Endodermal cell (in vitro differentiated cells): ENCODE data around the gene DHRS1. TPM values are rescaled to one million over a fixed set of nuclear protein-coding genes. Genes with fewer than 3 reads are reported as not detected.
"Not testable (repeated sequence)": the region's sequence is repeated elsewhere in the genome, so short reads cannot be mapped to it uniquely, and the experiment has no call there.

Experiments
- DNase-seq: peaks from one replicate; pipeline ENCODE4 v3.0.0-alpha.2; 2017
- H3K27ac ChIP-seq: 2 replicates; pipeline ENCODE4 v1.5.1; 2013; ENCODE audit warnings: mild to moderate bottlenecking, low read depth, low read length, moderate library complexity
- H3K27me3 ChIP-seq: 2 replicates; pipeline ENCODE4 v1.6.1; 2013; ENCODE audit warnings: mild to moderate bottlenecking, low read length, moderate library complexity; ENCODE audit not compliant: insufficient read depth, control insufficient read depth, poor library complexity, severe bottlenecking
- H3K36me3 ChIP-seq: 2 replicates; pipeline ENCODE4 v1.7.0; 2013; ENCODE audit warnings: mild to moderate bottlenecking, low read length, moderate library complexity; ENCODE audit not compliant: control insufficient read depth, insufficient read depth
- H3K4me1 ChIP-seq: one replicate; pipeline ENCODE4 v1.7.0; 2013; ENCODE audit warnings: low read length; ENCODE audit not compliant: control insufficient read depth, insufficient read depth
- H3K4me3 ChIP-seq: 2 replicates; pipeline ENCODE4 v1.5.1; 2013; ENCODE audit warnings: mild to moderate bottlenecking, low read length, moderate library complexity
- H3K9ac ChIP-seq: 2 replicates; pipeline ENCODE4 v1.6.1; 2013; ENCODE audit warnings: mild to moderate bottlenecking, low read length, moderate library complexity; ENCODE audit not compliant: poor library complexity, severe bottlenecking; ENCODE audit errors: extremely low read depth
- H3K9me3 ChIP-seq: 2 replicates; pipeline ENCODE4 v1.6.1; 2013; ENCODE audit warnings: mild to moderate bottlenecking, low read length, moderate library complexity; ENCODE audit not compliant: control insufficient read depth
- H3K27ac Mint-ChIP-seq: 2 replicates; pipeline ENCODE4 v1.8.0; 2020; ENCODE audit warnings: mixed read lengths
- H3K27me3 Mint-ChIP-seq: 2 replicates; pipeline ENCODE4 v1.8.0; 2021; ENCODE audit warnings: mild to moderate bottlenecking, mixed read lengths; ENCODE audit not compliant: insufficient read depth
- H3K36me3 Mint-ChIP-seq: 2 replicates; pipeline ENCODE4 v1.8.0; 2020; ENCODE audit warnings: low read depth, mixed read lengths
- H3K4me1 Mint-ChIP-seq: 2 replicates; pipeline ENCODE4 v1.8.0; 2020; ENCODE audit warnings: mixed read lengths
- H3K4me3 Mint-ChIP-seq: 2 replicates; pipeline ENCODE4 v1.8.0; 2020; ENCODE audit warnings: mild to moderate bottlenecking, moderate library complexity, mixed read lengths
- H3K9me3 Mint-ChIP-seq: 2 replicates; pipeline ENCODE4 v1.8.0; 2020; ENCODE audit warnings: mild to moderate bottlenecking, mixed read lengths
- WGBS, 2 experiments: methylation state at CpG; one replicate each; pipeline versions ENCODE4 v1.1.5 to v1.1.7; 2013; ENCODE audit warnings: missing lambda C conversion rate in 2 of 2, mixed read lengths in 1 of 2; ENCODE audit not compliant: insufficient coverage in 1 of 2, insufficient read length in 1 of 2; 5-methylcytosine and 5-hydroxymethylcytosine counted together
- total RNA-seq, 2 donors: library from RNA; stranded (reverse); fragmentation: NEBNext Ultra II Directional in 1 of 2; extraction: Animal tissue kit (Norgen Biotek cat#: 25700) in 1 of 2; gene quantifications; 2 replicates in 1 of 2; 3 replicates in 1 of 2; pipeline ENCODE4 v1.2.1, GENCODE V29; 2021
- TF ChIP-seq, protein P1 (sequence below): fragments of 200-600 bp; sonication (generic); conservative IDR thresholded peaks from 2 replicates; pipeline ENCODE4 v1.5.0; 2021; ENCODE audit warnings: antibody characterized with exemption, mild to moderate bottlenecking

Gene DHRS1
- total RNA-seq, 2 donors from 2014 or later = 21.2 to 22.5 TPM

DNA sequence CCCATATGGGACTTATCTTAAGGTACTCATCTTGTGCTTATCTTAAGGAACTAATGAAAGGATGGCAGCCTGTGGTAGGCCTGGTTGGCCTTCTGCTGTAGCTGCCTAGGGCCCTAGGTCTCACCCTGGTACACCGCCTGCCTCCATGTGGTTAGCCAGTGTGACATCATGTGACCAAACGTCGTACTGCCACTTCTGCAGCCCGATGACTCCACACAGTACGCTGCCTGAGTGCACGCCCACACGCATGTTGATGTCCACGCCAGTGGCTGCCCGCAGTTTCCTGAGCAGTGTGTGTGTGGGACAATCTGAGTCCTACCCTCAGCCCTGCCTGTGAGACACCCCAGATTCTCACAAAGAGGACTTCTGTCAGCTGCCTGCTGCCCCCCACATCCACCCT is 30.2 kb upstream of the DHRS1 start:
- Histone ChIP-seq H3K9me3 (no peaks in the 10 kb centered on the region), H3K4me3 (no peak overlapping the region), H3K27me3 (peaks cover 58% of the 10 kb centered on the region), H3K4me1 (peaks cover 4% of the 10 kb centered on the region), H3K9ac (no peak overlapping the region), H3K27ac (no peak overlapping the region), H3K36me3 (no peaks in the 10 kb centered on the region)
- Mint-ChIP-seq H3K27me3 (peaks cover 86% of the 10 kb centered on the region), H3K4me1 (peaks cover 7% of the 10 kb centered on the region), H3K36me3 (no peaks in the 10 kb centered on the region), H3K27ac (no peak overlapping the region), H3K9me3 (no peaks in the 10 kb centered on the region), H3K4me3 (no peak overlapping the region)
- TF ChIP-seq, protein P1, sequence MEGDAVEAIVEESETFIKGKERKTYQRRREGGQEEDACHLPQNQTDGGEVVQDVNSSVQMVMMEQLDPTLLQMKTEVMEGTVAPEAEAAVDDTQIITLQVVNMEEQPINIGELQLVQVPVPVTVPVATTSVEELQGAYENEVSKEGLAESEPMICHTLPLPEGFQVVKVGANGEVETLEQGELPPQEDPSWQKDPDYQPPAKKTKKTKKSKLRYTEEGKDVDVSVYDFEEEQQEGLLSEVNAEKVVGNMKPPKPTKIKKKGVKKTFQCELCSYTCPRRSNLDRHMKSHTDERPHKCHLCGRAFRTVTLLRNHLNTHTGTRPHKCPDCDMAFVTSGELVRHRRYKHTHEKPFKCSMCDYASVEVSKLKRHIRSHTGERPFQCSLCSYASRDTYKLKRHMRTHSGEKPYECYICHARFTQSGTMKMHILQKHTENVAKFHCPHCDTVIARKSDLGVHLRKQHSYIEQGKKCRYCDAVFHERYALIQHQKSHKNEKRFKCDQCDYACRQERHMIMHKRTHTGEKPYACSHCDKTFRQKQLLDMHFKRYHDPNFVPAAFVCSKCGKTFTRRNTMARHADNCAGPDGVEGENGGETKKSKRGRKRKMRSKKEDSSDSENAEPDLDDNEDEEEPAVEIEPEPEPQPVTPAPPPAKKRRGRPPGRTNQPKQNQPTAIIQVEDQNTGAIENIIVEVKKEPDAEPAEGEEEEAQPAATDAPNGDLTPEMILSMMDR = no peak
- 89% methylated on average over 8 to 9 of the region's 9 CpGs for WGBS, 2 experiments
- no peak for DNase-seq

DNA sequence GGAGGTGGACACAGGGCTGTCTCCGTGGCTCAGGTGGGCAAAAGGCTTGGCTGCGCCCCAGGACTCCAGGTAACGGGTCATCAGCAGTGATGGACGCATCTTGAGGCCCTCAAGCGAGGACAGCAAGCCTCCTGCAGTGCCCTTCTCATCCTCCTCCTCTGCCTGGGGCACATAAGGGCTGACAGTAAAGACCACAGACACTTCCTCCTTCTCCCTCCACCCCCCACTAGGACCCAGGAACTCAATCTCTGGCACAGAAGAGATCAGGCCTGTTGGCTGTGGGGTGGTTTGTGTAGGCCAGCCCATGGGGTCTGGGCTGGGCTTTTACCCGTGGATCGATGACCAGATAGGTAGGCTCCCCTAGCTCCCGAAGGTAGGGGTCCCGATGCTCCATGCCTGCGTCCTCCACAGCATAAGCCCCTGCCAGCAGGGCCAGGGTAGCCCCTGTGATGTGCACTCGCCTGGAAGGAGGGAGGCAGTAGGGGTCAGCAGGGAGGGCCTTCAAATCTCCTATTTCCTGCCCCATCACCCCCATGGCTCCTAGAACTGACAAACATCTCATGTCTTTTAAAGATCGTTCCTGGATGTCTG is 29.6 kb upstream of the DHRS1 start:
- no peak overlapping the region for H3K4me3 Mint-ChIP-seq
- H3K27me3 ChIP-seq = peaks cover 52% of the 10 kb centered on the region
- H3K4me1 Mint-ChIP-seq = peaks cover 7% of the 10 kb centered on the region
- H3K27ac ChIP-seq = no peak overlapping the region
- H3K27me3 Mint-ChIP-seq = peaks cover 84% of the 10 kb centered on the region
- no peaks in the 10 kb centered on the region for H3K36me3 ChIP-seq
- no peak overlapping the region for H3K4me3 ChIP-seq
- DNase-seq = no peak
- no peaks in the 10 kb centered on the region for H3K9me3 Mint-ChIP-seq
- no peak overlapping the region for H3K9ac ChIP-seq
- peaks cover 2% of the 10 kb centered on the region for H3K4me1 ChIP-seq
- TF ChIP-seq, protein P1 = no peak
- H3K27ac Mint-ChIP-seq = no peak overlapping the region
- H3K36me3 Mint-ChIP-seq = no peaks in the 10 kb centered on the region
- H3K9me3 ChIP-seq = no peaks in the 10 kb centered on the region
- WGBS, 2 experiments = 90 to 97% methylated on average over 5 to 12 of the region's 12 CpGs

DNA sequence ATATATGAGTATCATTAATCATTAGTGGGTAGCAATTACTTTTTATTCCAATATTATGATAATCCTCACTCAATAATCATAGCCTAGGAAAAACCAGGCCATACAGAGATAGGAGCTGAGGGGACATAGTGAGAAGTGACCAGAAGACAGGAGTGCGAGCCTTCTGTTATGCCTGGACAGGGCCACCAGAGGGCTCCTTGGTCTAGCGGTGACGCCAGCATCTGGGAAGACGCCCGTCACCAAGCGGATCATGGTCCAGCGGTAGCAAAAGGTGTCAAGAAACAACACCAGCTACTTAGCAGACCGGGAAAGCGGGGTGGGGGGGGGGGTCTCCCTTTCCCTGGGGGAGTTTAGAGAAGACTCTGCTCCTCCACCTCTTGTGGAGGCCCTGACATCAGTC is 28.3 kb upstream of the DHRS1 start:
- H3K9ac ChIP-seq, H3K4me1 ChIP-seq, H3K27ac Mint-ChIP-seq, H3K4me1 Mint-ChIP-seq, H3K9me3 ChIP-seq, H3K36me3 ChIP-seq, H3K36me3 Mint-ChIP-seq, H3K27ac ChIP-seq, H3K4me3 ChIP-seq, H3K4me3 Mint-ChIP-seq, H3K9me3 Mint-ChIP-seq: not testable (repeated sequence)
- DNase-seq = peak; percentile 72
- TF ChIP-seq, protein P1 = peak; percentile 77
- peaks cover 39% of the 10 kb centered on the region for H3K27me3 ChIP-seq
- 0 to 13% methylated on average over 1 to 9 of the region's 9 CpGs for WGBS, 2 experiments
- H3K27me3 Mint-ChIP-seq = peaks cover 81% of the 10 kb centered on the region
